ENCODE data around the gene REEP2.

- TF ChIP-seq CTCF (conservative IDR thresholded peaks at IDR 0.05; ENCODE audit: low read length) (no peak), EZH2phosphoT487 (IDR thresholded peaks at IDR 0.05; ENCODE audit: borderline replicate concordance, low read depth, low read length) (no peak)
These were observed at the start of gene REEP2 for GRCh38 chr5:138438724-138439476.

All from OCI-LY7 (cell line).